Measurements from ENCODE around the gene CEMIP. TPM values are rescaled to one million over a fixed set of nuclear protein-coding genes. Genes with fewer than 3 reads are reported as not detected.

The CEMIP gene
- total and polyA plus RNA-seq, 2 of the 13 experiments (the other 11 are each of a cell fraction or from before 2014, with no cell fraction given) = 4.3 to 28.5 TPM

GRCh38 chr15:80912673-80913072 lies 133.5 kb downstream of the CEMIP start:
- H2AFZ ChIP-seq (ENCODE audit: low read length) = no peak overlapping the region
- DNase-seq (ENCODE audit: low spot score) (no peak), ATAC-seq (no peak), FAIRE-seq (no peak)
- H4K20me1 ChIP-seq (ENCODE audit: insufficient read depth, low read length) = no peaks in the 10 kb centered on the region; the same call in 1 of the 2 replicates
- whole genome bisulfite sequencing (ENCODE audit: low lambda C conversion rate) = 93% methylated on average over 6 of the region's 6 CpGs
- no peak overlapping the region for H3K9ac ChIP-seq (ENCODE audit: insufficient read depth, low read depth, low read length)
- no peaks in the 10 kb centered on the region for H3K79me2 ChIP-seq (ENCODE audit: insufficient read depth, low read length)
- ChIA-PET POLR2A (no interaction called here), CTCF (ENCODE audit: low intra/inter-chr PET ratio, low total read pairs) (no interaction called here)
- H3K4me1 ChIP-seq (ENCODE audit: insufficient read depth, low read length) = peaks cover 24% of the 10 kb centered on the region
- TF ChIP-seq MAFF (IDR thresholded peaks at IDR 0.05; ENCODE audit: low read depth, low read length) = 0 out of 2 replicates have a peak, but pooled peaks have one; percentile 43
- TF ChIP-seq GMEB2 (CRISPR knock-in tag; IDR thresholded peaks at IDR 0.05; ENCODE audit: low read depth) = no peak
- peak; percentile 52 to 56; a peak in 2 of 4 replicates for TF ChIP-seq MAFK (conservative IDR thresholded peaks at IDR 0.05 in 1 of 2, IDR thresholded peaks at IDR 0.05 in 1 of 2; ENCODE audit: low read length in 2 of 2)
- TF ChIP-seq KDM4B (CRISPR knock-in tag; IDR thresholded peaks at IDR 0.05) = no peak
- H3K36me3 ChIP-seq (replicated peaks in 1 of 2; ENCODE audit: control insufficient read depth in 1 of 2, insufficient read depth in 2 of 2, low read length in 2 of 2) = peaks cover 15 to 31% of the 10 kb centered on the region in 2 experiments; a peak in 4 of 5 replicates
- no peaks in the 10 kb centered on the region for H3K27me3 ChIP-seq (ENCODE audit: control insufficient read depth in 1 of 2, insufficient read depth in 2 of 2, low read length in 2 of 2)
- no peak overlapping the region for H3K27ac ChIP-seq (ENCODE audit: extremely low read length, insufficient read depth, low read length)
- intact Hi-C loops (cut with micrococcal nuclease; ENCODE audit: unreplicated experiment) = no loop called here
- no peak overlapping the region for H3K4me3 ChIP-seq (replicated peaks in 1 of 3; ENCODE audit: insufficient read depth in 1 of 3, low read depth in 2 of 3, low read length in 3 of 3)
- in situ Hi-C loops (cut with HindIII; ENCODE audit: extremely low pct_ligation_motif_present, low pct_unique_long_range_greater_than_20kb) = no loop called here
- BruUV-seq (replicated peaks) = no TSS peak
- H3K4me2 ChIP-seq (ENCODE audit: low read depth, low read length) = no peak overlapping the region
- H3K9me3 ChIP-seq (ENCODE audit: low read length) = no peaks in the 10 kb centered on the region

- peak; percentile 68 for DNase-seq (ENCODE audit: low spot score)
- no peak for FAIRE-seq
- no peaks in the 10 kb centered on the region for H3K9me3 ChIP-seq (ENCODE audit: low read length)
- ChIA-PET POLR2A (no interaction called here), CTCF (ENCODE audit: low intra/inter-chr PET ratio, low total read pairs) (no interaction called here)
- H3K79me2 ChIP-seq (ENCODE audit: insufficient read depth, low read length) = no peaks in the 10 kb centered on the region
- H3K4me1 ChIP-seq (ENCODE audit: insufficient read depth, low read length) = peaks cover 24% of the 10 kb centered on the region
- peak overlapping the region; percentile 14 for H3K27ac ChIP-seq (ENCODE audit: extremely low read length, insufficient read depth, low read length)
- H3K4me2 ChIP-seq (ENCODE audit: low read depth, low read length) = peak overlapping the region; percentile 15; the same call in 1 of the 2 replicates
- H3K27me3 ChIP-seq (ENCODE audit: control insufficient read depth in 1 of 2, insufficient read depth in 2 of 2, low read length in 2 of 2) = no peaks in the 10 kb centered on the region
- no TSS peak for BruUV-seq (replicated peaks)
- in situ Hi-C loops (cut with HindIII; ENCODE audit: extremely low pct_ligation_motif_present, low pct_unique_long_range_greater_than_20kb) (no loop called here), intact Hi-C loops (cut with micrococcal nuclease; ENCODE audit: unreplicated experiment) (no loop called here)
- H3K36me3 ChIP-seq (replicated peaks in 1 of 2; ENCODE audit: control insufficient read depth in 1 of 2, insufficient read depth in 2 of 2, low read length in 2 of 2) = peaks cover 12 to 26% of the 10 kb centered on the region in 2 experiments; a peak in 4 of 5 replicates
- H4K20me1 ChIP-seq (ENCODE audit: insufficient read depth, low read length) = no peaks in the 10 kb centered on the region; the same call in 1 of the 2 replicates
- peak; percentile 77 for ATAC-seq
- no peak overlapping the region for H3K9ac ChIP-seq (ENCODE audit: insufficient read depth, low read depth, low read length)
- H3K4me3 ChIP-seq (replicated peaks in 1 of 3; ENCODE audit: insufficient read depth in 1 of 3, low read depth in 2 of 3, low read length in 3 of 3) = no peak overlapping the region
- H2AFZ ChIP-seq (ENCODE audit: low read length) = no peak overlapping the region
- 65% methylated on average over 5 of the region's 5 CpGs for WGBS (ENCODE audit: low lambda C conversion rate)
- TF ChIP-seq THAP8 (CRISPR knock-in tag; IDR thresholded peaks at IDR 0.05; ENCODE audit: borderline replicate concordance) = no peak
- no peak for TF ChIP-seq FOXP1 (IDR thresholded peaks at IDR 0.05)
- peak; percentile 63 for TF ChIP-seq FOXP1 (CRISPR knock-in tag; IDR thresholded peaks at IDR 0.05)
- no peak for TF ChIP-seq SIN3A (IDR thresholded peaks at IDR 0.05; ENCODE audit: borderline replicate concordance, low read depth, low read length)
- no peak for TF ChIP-seq KDM6A (CRISPR knock-in tag; IDR thresholded peaks at IDR 0.05; ENCODE audit: low read depth)
- TF ChIP-seq ZFYVE20 (CRISPR knock-in tag; IDR thresholded peaks at IDR 0.05; ENCODE audit: borderline replicate concordance, low read depth) = no peak
- TF ChIP-seq RFXAP (CRISPR knock-in tag; IDR thresholded peaks at IDR 0.05; ENCODE audit: borderline replicate concordance) = no peak
- no peak for TF ChIP-seq IRX3 (CRISPR knock-in tag; IDR thresholded peaks at IDR 0.05; ENCODE audit: borderline replicate concordance, low read depth)
- no peak for TF ChIP-seq CREM (IDR thresholded peaks at IDR 0.05)
- TF ChIP-seq CREM (CRISPR knock-in tag; IDR thresholded peaks at IDR 0.05) = no peak
- no peak for TF ChIP-seq ZNF512B (CRISPR knock-in tag; IDR thresholded peaks at IDR 0.05; ENCODE audit: borderline replicate concordance)
- TF ChIP-seq SSRP1 (CRISPR knock-in tag; IDR thresholded peaks at IDR 0.05) = no peak
These were observed 134.4 kb downstream of the CEMIP start for GRCh38 chr15:80913541-80913940.
